GM19468 (cell line): ENCODE results near the gene TMEM185B.
A peak's percentile ranks its signal among the peaks of the same experiment; 100 is the strongest.
"Not testable (repeated sequence)": the region's sequence is repeated elsewhere in the genome, so short reads cannot be mapped to it uniquely, and the experiment has no call there.

Experiments
- ATAC-seq: cut with Tn5 transposase; IDR thresholded peaks from one replicate; pipeline ENCODE4 v1.9.1; 2021; ENCODE audit warnings: mild to moderate bottlenecking, moderate library complexity, moderate number of reproducible peaks; ENCODE audit not compliant: unreplicated experiment; ENCODE audit errors: extremely low read depth

The TMEM185B gene

DNA sequence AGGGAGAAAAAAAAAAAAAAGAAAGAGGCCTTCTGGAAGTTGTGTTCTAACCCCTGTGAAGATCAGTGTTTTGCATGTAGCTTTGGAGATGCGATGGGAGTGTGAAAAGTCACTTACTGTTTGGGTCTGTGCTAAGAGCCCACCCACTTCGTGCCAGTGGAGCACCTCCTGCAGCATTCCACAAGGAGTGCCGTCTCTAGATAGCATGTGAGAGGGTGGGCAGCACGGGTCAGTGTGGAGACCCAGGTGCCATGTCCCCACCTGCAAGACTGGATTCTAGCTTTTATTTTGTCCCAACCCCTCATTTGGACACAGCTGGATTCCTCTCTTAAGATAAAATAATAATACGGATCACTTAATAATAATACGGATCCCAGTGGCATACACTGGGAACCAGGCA, 12.5 kb upstream of the TMEM185B start:
- no peak for ATAC-seq

DNA sequence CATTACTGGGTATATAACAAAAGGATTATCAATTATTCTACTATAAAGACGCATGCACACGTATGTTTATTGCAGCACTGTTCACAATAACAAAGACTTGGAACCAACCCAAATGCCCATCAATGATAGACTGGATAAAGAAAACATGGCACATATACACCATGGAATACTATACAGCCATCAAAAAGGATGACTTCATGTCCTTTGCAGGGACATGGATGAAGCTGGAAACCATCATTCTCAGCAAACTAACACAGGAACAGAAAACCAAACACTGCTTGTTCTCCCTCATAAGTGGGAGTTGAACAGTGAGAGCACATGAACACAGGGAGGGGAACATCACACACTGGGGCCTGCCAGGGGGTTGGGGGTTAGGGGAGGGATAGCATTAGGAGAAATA, 12.0 kb upstream of the TMEM185B start:
- ATAC-seq, result not testable (repeated sequence)

GRCh38 chr2:120233292-120233691, 10.1 kb upstream of the TMEM185B start:
- ATAC-seq, result no peak

DNA sequence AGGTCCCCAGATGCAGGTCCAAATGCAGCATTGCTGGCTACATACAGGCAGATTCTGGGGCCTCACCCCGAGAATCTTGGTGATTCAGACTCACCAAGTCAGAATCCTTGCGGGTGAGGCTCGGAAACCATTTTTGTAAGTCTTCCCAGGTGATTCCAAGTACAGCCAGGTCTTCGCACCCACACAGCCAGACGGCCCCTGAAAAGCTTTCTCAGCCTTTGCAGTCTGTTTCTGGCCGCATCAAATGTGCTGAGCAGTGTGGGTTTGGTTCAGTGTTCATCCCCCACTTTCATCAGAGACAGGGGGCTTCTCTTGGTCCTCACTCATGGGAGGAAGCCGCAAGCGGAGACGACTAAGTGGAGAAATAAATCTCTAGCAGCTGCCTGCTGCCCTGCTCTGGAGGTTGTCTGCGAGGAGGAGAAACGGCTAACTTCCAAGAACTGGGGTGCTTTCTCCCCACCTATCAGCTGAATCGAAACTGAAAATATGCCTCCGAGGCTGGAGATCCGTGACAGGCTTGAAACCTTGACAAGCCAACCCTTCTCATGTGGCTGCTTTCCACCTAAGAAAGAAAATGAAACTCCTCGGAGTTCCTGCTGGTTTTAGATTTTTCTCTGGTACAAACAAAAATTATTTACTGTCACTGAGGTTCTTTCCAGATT, 8.9 kb upstream of the TMEM185B start:
- peak; percentile 72 for ATAC-seq

DNA sequence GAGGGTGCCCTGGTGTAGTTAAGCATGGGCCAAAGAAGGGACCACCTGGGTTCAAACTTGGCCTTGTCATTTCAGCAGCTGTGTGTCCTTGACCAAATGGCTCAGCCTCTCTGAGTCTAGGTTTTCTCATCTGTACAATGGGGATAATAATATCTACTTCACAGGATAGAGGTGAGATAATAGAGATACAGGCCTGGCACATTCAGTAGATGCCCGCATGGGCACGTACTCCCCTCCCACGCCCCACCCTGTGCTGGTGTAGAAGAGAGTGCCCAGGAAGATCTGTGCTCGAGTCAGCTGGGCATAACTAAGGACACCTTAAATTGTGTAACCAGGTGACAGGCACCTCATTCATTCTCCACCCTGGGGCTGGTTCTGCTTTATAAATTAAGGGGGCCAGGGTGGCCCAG, 8.4 kb upstream of the TMEM185B start:
- no peak for ATAC-seq

DNA sequence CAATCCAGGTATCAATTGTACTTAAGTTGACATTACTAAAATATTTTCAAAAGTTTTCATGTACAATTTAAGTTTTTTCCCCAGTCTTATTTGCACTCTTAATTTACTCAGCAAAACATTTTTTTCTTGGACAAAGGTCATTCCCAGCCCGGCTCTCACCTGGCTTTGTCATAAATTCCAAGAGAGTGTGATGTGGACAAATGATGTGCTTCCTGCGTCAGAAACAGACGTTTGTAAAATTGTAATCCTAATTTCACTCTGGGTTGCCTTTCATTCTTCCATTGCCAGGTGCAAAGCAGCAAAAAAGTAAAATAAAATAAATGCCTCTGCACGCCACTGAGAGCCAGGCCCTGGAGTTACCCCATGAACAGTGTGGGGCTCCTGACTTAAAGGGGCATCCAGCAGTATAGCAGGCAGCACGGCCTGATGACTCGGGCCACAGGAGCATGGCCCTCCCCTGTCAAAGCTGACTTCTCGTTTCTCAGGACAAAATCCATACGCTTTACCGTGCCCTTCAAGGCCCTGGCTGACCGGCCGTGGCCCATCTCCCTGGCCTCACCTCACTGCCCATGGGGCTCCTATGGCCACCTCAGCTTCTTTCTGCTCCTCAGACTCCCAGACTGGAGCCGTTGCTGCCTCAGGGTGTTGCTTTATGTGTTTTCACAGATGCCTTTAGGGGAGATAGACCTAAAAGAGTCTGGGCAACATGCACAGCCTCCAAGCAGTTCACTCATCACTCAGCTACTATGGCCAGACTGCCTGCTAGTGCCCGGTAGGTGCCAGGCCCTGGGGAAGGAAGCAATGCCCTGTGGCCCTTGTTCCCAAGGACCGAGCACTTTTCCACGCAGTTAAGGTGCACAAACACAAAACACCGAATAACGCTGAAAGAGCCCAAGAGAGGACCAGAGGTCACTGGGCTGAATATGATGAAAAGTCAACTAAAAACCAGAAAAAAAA, 7.6 kb upstream of the TMEM185B start:
- no peak for ATAC-seq

- ATAC-seq, result no peak
Measured at GRCh38 chr2:120229341-120229740, 6.1 kb upstream of the TMEM185B start.

DNA sequence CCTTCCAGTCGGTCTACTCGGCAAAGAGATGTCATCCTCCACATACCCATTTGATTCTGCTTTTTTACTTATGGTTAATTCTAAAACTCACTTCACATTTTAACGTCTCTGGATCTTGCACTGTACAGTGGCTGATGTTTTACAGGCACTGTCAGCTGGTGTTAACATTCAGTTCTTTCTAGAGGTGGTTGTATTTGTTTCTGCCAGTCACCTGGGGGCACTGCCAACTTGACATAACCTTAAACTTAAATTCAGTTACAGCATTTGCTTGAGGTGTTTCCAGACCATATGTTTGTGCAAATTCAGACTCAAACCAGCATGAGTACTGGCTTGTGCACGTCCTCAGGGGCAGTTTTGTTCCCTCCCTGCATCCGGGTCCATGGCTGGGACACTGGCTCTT, 5.3 kb upstream of the TMEM185B start:
- no peak for ATAC-seq

GRCh38 chr2:120227111-120227991, 4.2 kb upstream of the TMEM185B start:
- no peak for ATAC-seq

- no peak for ATAC-seq
Measured at GRCh38 chr2:120226316-120226715, 3.1 kb upstream of the TMEM185B start.

DNA sequence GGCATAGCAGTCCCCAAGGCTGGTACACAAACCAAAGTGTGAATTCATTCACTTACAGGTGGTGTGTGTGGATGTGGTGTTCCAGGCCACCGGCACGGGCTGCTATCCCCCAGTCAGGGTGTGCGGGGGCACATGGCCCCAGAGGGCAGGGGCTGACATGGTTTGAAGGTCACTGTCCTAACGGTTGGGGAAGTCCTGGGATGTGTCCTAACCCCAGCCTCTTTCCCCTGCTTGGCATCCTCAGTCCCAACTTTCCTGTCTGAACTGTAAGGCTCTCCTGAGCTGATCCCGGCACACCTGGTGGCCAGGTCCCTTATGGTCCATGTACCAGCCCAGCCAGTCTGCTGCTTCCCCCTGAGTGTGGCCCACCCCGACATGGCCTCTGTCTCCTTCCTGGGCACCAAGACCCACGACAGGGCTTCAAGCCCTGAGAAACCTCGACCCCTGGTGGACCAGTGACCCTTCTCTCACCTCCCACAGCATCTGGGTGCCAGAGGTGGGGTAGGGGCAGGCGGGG, 2.4 kb upstream of the TMEM185B start:
- ATAC-seq, result no peak

DNA sequence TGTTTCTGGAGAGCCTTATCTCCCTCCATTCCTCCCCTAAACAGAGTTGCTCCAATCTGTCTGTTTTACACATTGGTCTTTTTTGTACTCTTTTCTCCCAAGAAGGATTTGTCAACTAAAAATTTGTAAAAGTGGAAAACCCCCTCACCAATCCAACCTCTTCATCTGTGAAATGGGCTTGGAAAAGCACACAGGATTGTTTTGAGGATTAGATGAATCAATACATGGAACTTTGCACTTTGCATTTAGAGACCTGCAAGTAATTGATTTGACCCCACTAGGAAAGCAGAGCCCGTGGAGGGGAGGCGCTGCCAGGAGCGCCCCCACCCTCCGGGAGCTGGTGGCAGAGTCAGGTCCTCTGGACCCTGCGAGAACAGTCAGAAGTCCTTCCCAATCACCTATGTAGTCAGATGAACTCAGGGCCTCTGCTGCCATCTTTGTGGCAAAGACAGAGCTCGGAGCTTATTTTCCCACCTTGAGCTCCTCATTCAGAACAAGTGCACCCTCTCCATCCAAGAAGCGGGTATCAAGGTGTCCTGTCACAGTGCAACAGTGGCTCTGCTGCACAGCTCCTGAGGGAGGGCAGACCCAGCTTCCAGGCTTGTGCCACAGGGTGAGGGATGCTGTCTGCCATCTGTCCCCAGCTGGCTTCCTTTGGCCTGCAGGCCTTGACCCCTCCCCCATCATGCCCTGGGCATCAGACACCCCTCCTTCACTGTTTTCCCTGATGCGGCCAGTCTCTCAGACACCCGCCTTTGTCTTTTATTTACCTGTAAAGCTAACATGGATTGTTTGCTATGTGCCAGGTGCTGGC, 1.7 kb upstream of the TMEM185B start:
- no peak for ATAC-seq

- ATAC-seq, result no peak
Measured at GRCh38 chr2:120224256-120224655, 1.1 kb upstream of the TMEM185B start.

DNA sequence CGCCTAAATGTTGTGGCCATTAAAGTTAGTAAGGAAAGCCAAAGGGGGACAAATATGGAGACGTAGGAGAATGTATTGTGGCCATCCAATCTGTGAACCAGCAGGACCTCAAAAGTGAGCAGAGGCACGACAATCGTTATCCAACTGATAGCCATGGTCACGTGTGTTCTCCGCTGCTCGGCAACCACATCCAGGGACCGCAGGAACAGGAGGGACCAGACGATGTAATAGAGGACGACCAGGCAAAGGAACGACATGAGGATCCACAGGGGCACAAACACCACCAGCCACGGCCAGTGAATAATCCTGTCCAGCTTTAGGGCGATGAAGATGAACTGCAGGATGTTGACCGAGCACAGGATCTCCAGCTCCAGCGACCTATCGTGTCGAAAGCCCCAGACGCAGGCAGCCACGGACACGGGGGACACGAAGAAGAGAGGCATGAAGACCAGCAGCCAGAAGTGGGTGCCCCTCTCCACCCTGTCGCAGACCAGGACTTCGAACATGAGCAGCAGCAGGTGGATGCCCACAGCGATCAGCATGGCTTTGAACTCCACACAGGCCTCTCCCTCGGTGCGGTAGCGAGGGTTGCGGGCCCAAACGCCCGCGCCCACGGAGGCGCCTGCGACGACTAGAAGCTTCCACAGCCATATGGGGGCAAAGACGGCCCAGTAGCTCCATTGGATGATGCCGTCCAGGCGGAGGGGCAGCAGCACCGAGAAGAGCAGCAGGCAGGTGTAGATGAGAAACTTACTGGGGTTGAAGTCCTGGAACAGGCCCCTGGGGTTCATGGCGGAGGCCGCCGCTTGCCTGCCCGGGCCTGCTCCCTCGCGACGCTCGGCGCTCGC, 790 bp downstream of the TMEM185B start:
- ATAC-seq, result no peak

DNA sequence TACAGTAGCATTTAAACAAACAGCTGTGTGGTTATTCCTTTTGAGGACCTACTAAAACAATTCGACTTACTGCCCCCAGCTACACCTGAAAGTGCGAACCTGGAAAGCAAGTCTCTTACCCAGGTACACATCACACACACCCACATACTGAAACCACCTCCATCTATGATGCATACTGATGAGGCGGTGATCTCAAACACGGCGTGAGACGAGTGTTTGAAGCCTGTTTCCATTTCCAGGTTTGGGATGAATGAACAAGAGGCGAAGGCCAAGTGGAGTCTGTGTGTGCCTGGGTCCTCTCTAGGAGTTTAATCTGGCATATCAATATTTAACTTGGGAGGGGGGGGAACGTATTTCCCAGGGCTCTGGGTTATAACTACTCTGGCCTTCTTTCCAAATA, 1.6 kb downstream of the TMEM185B start:
- no peak for ATAC-seq

DNA sequence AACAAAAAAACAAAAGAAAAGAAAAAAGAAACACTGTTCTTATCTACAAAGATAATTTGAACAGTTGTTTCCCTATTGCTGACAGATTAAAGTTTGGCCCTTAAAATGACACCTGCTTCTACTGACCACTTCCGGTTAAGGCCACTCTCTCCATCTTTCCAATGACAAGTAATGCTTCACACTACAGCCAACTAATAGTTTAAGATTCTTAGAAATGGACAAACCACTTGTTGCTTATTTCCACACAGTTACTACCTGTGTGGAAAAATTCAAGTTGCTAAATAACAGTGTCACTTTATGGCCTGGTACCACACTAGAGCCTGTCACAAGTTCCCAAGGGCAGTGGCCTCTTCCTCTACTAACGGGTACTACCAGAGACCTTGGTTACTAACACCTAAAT, 2.4 kb downstream of the TMEM185B start:
- ATAC-seq, result no peak

GRCh38 chr2:120219766-120220165, 3.4 kb downstream of the TMEM185B start:
- no peak for ATAC-seq

- no peak for ATAC-seq
Measured at GRCh38 chr2:120219291-120219690, 3.9 kb downstream of the TMEM185B start.

GRCh38 chr2:120218181-120218580, 5.0 kb downstream of the TMEM185B start:
- ATAC-seq, result no peak
